HG03442 (cell line): Measurements from ENCODE around the gene NOD2.

Experiments used
- ATAC-seq: cut with Tn5 transposase; IDR thresholded peaks from one replicate; pipeline ENCODE4 v1.9.1; 2021; ENCODE audit warnings: mild to moderate bottlenecking, moderate library complexity; ENCODE audit not compliant: unreplicated experiment

Gene NOD2

DNA sequence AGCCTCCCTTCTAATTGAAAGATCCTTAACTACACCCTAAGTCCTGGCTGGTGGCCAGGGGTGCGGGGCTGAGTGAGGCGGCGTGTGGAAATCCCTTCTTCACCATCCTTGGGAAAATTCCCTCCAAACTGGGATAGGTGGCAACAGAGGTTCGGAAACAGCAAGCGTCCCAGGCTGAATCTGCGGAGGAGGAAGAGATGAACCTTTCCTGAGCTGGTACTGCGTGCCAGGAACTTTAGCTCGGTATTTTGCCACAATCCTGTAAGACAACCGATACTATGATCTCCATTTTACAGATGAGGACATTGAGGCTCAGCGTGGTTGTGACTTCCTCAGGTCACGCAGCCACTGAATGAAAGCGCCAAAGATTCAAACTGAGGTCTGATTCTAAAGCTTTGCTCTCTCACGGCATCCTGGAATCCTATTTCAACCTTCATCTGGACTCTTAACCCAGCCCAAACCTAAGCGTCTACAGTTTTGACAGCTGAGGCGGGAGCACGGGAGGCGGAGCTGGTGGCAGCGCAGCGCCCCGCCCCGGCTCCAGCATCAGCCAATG lies 47.9 kb downstream of the NOD2 start:
- ATAC-seq, result no peak

- peak; percentile 91 for ATAC-seq
These were observed 48.6 kb downstream of the NOD2 start, which contains the start of gene CYLD for GRCh38 chr16:50741781-50742575. Gene CYLD, plus strand, starts transcription at chr16:50742086. Its CDS starts 7,613 bp downstream, at chr16:50749699.

DNA sequence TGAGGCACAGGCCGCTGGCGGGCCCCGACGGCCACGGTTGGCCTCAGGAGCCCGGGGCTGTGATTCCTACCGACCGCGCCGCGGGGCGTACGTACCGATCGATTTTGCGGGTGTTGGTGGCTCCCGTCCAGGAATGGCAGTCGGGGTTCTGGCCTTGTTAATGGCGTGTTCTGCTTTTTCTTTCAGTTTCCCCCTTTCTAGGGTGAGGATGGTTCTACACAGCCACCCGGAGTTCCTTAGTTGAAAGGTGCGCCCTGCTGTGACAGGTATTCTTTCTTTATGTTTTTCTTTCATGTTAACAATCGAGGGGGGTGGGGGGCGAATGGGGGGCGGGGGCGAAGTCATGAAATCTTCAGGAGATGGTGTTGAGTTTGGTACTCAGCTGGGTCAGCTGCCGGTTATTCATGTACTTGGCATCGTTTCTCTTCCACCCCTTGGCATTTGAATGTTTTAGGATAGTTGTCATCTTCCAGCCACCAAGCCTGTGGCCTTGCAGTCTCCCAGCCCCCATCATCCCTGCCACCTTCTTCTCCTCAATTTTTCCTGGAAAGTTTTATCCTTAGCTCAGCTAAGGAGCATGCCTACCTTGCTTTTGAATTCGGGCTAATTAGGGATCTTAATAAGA lies 49.3 kb downstream of the NOD2 start:
- ATAC-seq, result no peak

DNA sequence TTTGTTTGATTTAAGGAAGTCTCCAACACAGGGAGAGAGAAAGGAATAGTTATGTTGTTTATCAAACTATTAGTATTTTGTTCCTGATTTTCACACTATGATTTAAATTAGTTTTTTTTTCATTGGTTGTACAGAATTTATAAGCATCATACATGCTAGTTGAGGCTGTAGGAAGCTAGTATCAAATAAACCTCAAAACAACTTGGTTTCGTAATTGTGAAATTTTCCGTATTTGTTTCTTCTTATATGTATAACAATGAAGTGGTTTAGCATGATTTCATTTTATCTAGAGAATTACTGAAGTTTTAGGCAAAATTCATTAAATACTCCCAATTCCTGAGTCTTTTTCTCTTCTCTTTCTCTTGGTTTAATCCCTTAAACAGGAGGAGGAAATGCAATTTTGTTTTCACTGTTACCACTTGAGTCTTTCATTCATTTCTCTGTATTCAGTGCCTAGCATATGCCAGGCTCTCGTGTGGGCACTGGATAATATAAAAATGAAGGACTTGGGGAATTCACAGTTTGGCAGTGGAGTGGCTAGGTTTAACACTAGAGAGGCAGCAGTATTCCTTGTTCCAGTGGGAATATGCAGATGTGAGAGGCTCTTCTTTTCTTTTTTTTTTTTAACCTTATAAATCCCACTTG lies 50.3 kb downstream of the NOD2 start:
- ATAC-seq, result no peak

DNA sequence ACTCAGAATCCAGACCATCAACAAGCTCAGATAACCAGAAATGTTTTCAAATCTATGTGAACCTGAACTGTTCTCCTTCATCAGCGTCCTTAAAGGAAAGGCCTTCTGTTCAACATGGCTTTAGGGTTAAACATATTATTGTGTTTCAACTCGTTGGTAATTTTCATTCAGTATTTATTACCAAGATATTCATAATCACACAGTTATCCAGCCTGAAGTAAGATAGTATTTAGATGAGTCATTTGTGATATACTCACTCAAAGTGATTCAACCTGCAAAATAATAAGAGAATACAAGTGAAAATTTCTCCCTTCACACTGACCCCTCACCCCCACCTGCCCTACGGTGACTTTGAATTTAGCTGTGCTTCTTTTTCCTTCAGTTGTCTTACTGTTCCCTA lies 51.5 kb downstream of the NOD2 start:
- ATAC-seq, result no peak

DNA sequence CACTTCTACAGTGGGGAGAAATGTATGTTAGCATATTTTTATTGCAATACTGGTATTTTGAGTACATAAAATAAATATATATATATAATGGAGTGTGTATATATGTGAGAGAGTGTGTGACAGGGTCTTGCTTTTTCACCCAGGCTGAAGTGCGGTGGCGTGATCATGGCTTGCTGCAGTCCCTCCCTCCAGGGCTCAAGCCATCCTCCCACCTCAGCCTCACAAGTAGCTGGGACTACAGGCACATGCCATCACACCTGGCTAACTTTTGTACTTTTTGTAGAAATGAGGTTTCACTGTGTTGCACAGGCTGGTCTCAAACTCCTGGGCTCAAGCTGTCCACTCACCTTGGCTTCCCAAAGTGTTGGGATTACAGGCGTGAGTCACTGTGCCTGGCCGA lies 52.5 kb downstream of the NOD2 start:
- ATAC-seq, result no peak

DNA sequence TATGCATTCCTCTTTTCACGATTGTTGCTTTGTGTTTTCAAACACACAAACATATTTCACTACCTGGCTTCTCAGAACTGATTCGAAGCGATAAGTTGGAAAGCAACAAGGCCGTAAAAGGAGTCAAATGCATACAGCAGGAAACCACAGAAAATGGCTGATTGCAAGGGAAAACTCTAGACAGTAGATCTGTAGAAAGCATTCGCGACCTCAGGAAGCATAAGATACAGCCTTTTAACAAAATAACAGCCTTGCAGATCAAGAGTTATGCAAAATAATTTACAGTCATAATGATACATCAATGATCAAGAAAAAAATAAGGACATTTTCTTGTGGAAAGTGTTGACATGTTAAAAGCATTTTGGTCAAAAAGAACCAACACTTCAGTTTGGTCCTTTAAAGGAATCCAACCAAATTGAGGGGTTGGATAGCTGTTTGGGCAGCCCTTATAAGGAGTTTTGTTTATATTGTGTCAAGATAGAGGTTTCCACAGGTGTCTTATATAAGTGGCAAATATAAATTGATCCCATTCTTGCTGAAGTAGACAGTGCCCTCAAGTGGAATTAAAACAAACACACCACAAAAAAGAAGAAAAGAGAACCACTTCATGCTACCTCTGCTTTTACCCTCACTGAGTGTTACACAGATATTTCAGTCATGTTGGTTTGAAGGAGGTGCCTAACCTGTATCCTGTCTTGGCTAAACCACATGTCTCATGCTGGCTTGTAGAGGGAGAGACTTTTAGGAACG lies 54.0 kb downstream of the NOD2 start:
- ATAC-seq, result peak; percentile 66

GRCh38 chr16:50751528-50751927 lies 58.1 kb downstream of the NOD2 start:
- no peak for ATAC-seq

GRCh38 chr16:50752471-50753235 lies 59.2 kb downstream of the NOD2 start:
- ATAC-seq, result no peak

DNA sequence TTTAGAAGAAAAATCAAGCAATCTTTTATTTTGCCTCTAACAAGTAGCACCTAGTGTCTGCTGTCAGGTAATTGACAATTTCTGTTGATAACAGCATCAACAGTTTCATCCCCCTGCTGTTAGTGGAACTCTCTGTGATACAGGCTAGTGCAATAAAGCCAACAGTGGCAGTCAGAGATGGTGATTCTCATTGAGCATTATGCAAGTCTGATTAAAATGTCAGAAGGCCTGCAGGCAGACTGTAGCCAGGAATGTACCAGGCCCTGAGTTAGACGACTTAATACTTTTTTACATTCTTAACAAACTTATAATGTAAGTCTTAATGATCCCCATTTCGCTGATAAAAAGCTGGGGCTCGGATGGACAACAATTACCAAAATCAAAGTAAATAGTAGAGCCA lies 63.1 kb downstream of the NOD2 start:
- no peak for ATAC-seq

- no peak for ATAC-seq
These were observed 67.9 kb downstream of the NOD2 start for GRCh38 chr16:50761267-50761666.

- ATAC-seq, result no peak
These were observed 68.8 kb downstream of the NOD2 start for GRCh38 chr16:50762241-50762640.

GRCh38 chr16:50763211-50763610 lies 69.8 kb downstream of the NOD2 start:
- no peak for ATAC-seq

GRCh38 chr16:50765260-50765659 lies 71.9 kb downstream of the NOD2 start:
- no peak for ATAC-seq

GRCh38 chr16:50765861-50766260 lies 72.5 kb downstream of the NOD2 start:
- ATAC-seq, result no peak

DNA sequence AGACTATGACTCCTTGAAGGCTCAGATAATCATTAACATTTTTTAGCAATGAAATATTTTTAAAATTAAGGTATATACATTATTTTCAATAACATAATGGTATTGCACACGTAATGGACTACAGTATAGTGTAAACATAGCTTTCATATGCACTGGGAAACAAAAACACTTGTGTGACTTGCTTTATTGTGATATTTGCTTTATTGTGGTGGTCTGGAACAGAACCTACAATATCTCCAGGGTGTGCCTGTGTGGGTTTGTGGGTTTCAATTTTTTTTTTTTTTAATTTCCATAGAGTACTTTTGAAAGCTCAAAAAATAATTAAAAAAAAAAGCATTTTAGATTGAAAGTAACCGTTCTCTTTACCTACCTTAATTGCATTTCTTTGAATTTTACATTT lies 73.8 kb downstream of the NOD2 start:
- no peak for ATAC-seq

GRCh38 chr16:50771366-50771765 lies 78.0 kb downstream of the NOD2 start:
- no peak for ATAC-seq

- ATAC-seq, result no peak
These were observed 81.0 kb downstream of the NOD2 start for GRCh38 chr16:50774405-50774804.

DNA sequence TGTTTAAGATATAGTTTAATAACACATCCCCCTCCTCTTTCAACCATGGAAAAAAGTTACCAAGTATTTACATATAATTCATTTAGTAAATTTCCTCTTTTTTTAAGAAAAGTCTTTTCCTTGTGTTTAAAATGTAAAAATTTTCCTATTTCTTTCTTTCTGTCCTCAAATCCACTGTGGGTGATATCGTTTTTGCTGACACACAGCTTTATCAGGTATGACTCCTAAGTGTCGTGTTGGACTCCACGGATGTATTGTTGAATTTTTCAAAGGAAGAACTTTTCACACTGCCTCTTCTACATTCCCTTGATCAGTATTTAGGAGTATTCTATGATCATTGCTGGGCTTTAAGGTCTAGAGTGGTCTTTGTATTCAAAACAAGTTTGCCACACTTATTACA lies 81.6 kb downstream of the NOD2 start:
- ATAC-seq, result no peak

GRCh38 chr16:50776037-50776436 lies 82.6 kb downstream of the NOD2 start:
- ATAC-seq, result no peak
